Liver (tissue), 9 donors: ENCODE measurements around the gene COPA. TPM values are rescaled to one million over a fixed set of nuclear protein-coding genes. Genes with fewer than 3 reads are reported as not detected.

Experiments
- DNase-seq: peaks from one replicate; pipeline ENCODE4 v3.0.0-alpha.2; 2017; ENCODE audit warnings: low spot score
- H3K27ac ChIP-seq, 2 donors: one replicate each; pipeline ENCODE4 v1.7.0; 2013; ENCODE audit warnings: inconsistent platforms in 2 of 2, low read length in 2 of 2, control low read depth in 1 of 2, low read depth in 1 of 2, mild to moderate bottlenecking in 1 of 2
- H3K27me3 ChIP-seq, 4 donors: one replicate each; pipeline versions ENCODE4 v1.6.1 to v1.7.0; 2013; ENCODE audit warnings: low read length in 3 of 4, inconsistent platforms in 1 of 4, mild to moderate bottlenecking in 1 of 4, moderate library complexity in 1 of 4; ENCODE audit not compliant: control insufficient read depth in 4 of 4, insufficient read depth in 4 of 4
- H3K36me3 ChIP-seq, 4 donors: one replicate each; pipeline versions ENCODE4 v1.6.1 to v1.7.0; 2013; ENCODE audit warnings: low read length in 3 of 4, mild to moderate bottlenecking in 3 of 4, low read depth in 1 of 4, moderate library complexity in 1 of 4; ENCODE audit not compliant: control insufficient read depth in 4 of 4, insufficient read depth in 3 of 4
- H3K4me1 ChIP-seq, 4 donors: one replicate each; pipeline versions ENCODE4 v1.6.1 to v1.7.0; 2013; ENCODE audit warnings: low read length in 3 of 4, mild to moderate bottlenecking in 3 of 4, moderate library complexity in 1 of 4; ENCODE audit not compliant: control insufficient read depth in 4 of 4, insufficient read depth in 4 of 4
- H3K4me3 ChIP-seq, 3 donors: one replicate each; pipeline versions ENCODE4 v1.6.1 to v1.7.0; 2013; ENCODE audit warnings: low read length in 3 of 3, control low read depth in 1 of 3, low read depth in 1 of 3, mild to moderate bottlenecking in 1 of 3
- H3K9ac ChIP-seq, 2 donors: one replicate each; pipeline ENCODE4 v1.7.0; 2013; ENCODE audit warnings: low read length in 2 of 2, mild to moderate bottlenecking in 2 of 2, moderate library complexity in 2 of 2, control low read depth in 1 of 2, low read depth in 1 of 2
- H3K9me3 ChIP-seq, 4 donors: one replicate each; pipeline versions ENCODE4 v1.6.1 to v1.7.0; 2013; ENCODE audit warnings: low read length in 3 of 4; ENCODE audit not compliant: control insufficient read depth in 4 of 4
- EGR1 ChIP-seq, 2 donors: IDR thresholded peaks; 2 replicates each; pipeline ENCODE4 v1.6.1; 2016 to 2018; ENCODE audit warnings: antibody characterized with exemption in 2 of 2, low read depth in 2 of 2
- FOXA1 ChIP-seq: IDR thresholded peaks from 2 replicates; pipeline ENCODE4 v1.6.1; 2016; ENCODE audit warnings: antibody characterized with exemption
- FOXA2 ChIP-seq: IDR thresholded peaks from 2 replicates; pipeline ENCODE4 v1.6.1; 2016; ENCODE audit warnings: antibody characterized with exemption
- GABPA ChIP-seq, 2 donors: IDR thresholded peaks in 1 of 2; conservative IDR thresholded peaks in 1 of 2; 2 replicates each; pipeline ENCODE4 v1.6.1; 2016; ENCODE audit warnings: antibody characterized with exemption in 2 of 2, mild to moderate bottlenecking in 1 of 2, moderate library complexity in 1 of 2
- HNF4A ChIP-seq, 2 donors: conservative IDR thresholded peaks; 2 replicates each; pipeline ENCODE4 v1.6.1; 2016; ENCODE audit warnings: antibody characterized with exemption in 2 of 2, mild to moderate bottlenecking in 2 of 2
- HNF4G ChIP-seq: IDR thresholded peaks from 2 replicates; pipeline ENCODE4 v1.6.1; 2016; ENCODE audit warnings: antibody characterized with exemption
- JUND ChIP-seq, 2 donors: IDR thresholded peaks; 2 replicates each; pipeline ENCODE4 v1.6.1; 2016; ENCODE audit warnings: antibody characterized with exemption in 2 of 2
- NR2F2 ChIP-seq: IDR thresholded peaks from 2 replicates; pipeline ENCODE4 v1.6.1; 2016; ENCODE audit warnings: antibody characterized with exemption
- RAD21 ChIP-seq, 2 donors: IDR thresholded peaks; 2 replicates each; pipeline ENCODE4 v1.6.1; 2016; ENCODE audit warnings: antibody characterized with exemption in 2 of 2, mild to moderate bottlenecking in 2 of 2
- RXRA ChIP-seq, 2 donors: IDR thresholded peaks; 2 replicates each; pipeline ENCODE4 v1.6.1; 2017 to 2018; ENCODE audit warnings: antibody characterized with exemption in 2 of 2, mild to moderate bottlenecking in 1 of 2
- SP1 ChIP-seq: IDR thresholded peaks from 2 replicates; pipeline ENCODE4 v1.6.1; 2018; ENCODE audit warnings: antibody characterized with exemption, mild to moderate bottlenecking
- TAF1 ChIP-seq: conservative IDR thresholded peaks from 2 replicates; pipeline ENCODE4 v1.6.1; 2016; ENCODE audit warnings: antibody characterized with exemption, mild to moderate bottlenecking
- YY1 ChIP-seq: IDR thresholded peaks from 2 replicates; pipeline ENCODE4 v1.6.1; 2016; ENCODE audit warnings: antibody characterized with exemption, mild to moderate bottlenecking
- WGBS: extraction: QIAGEN DNeasy Blood & Tissue Kit; methylation state at CpG from one replicate; pipeline ENCODE4 v1.1.7; 2013; 5-methylcytosine and 5-hydroxymethylcytosine counted together
- polyA plus RNA-seq, 2 donors: library from polyadenylated mRNA; stranded (reverse) in 1 of 2; unstranded in 1 of 2; fragments of 200-250 nt in 1 of 2; fragments of >200 nt in 1 of 2; fragmentation: Nextera tagmentation in 1 of 2; extraction: Ambion mirVana in 1 of 2; gene quantifications; one replicate each; pipeline versions ENCODE4 v1.2.1 to v1.2.3, GENCODE V29; 2013 to 2015
- total RNA-seq, 2 donors: library from RNA; depleted of rRNA; stranded (reverse); fragments of >200 nt; gene quantifications; one replicate each; pipeline ENCODE4 v1.2.3, GENCODE V29; 2014
- TF ChIP-seq, protein P1 (sequence below): IDR thresholded peaks from 2 replicates; pipeline ENCODE4 v1.6.1; 2016; ENCODE audit warnings: antibody characterized with exemption
- TF ChIP-seq, protein P2 (sequence below): IDR thresholded peaks from 2 replicates; pipeline ENCODE4 v1.6.1; 2016; ENCODE audit warnings: antibody characterized with exemption
- TF ChIP-seq, protein P3 (sequence below): IDR thresholded peaks from 2 replicates; pipeline ENCODE4 v1.6.1; 2016; ENCODE audit warnings: antibody characterized with exemption, mild to moderate bottlenecking
- TF ChIP-seq, protein P4 (sequence below): fragments of 150-350 bp; IDR thresholded peaks from 2 replicates; pipeline ENCODE4 v1.5.1; 2017; ENCODE audit warnings: improper control_type of control experiment, low read depth, low read length; ENCODE audit not compliant: missing input control
- donor health status: healthy.
- donor health status: healthy.
- donor health status: healthy.
- donor health status: healthy.
- donor health status: healthy.

COPA gene
- total and polyA plus RNA-seq, 4 donors, result 46.8 to 145 (median 75.9) TPM

DNA sequence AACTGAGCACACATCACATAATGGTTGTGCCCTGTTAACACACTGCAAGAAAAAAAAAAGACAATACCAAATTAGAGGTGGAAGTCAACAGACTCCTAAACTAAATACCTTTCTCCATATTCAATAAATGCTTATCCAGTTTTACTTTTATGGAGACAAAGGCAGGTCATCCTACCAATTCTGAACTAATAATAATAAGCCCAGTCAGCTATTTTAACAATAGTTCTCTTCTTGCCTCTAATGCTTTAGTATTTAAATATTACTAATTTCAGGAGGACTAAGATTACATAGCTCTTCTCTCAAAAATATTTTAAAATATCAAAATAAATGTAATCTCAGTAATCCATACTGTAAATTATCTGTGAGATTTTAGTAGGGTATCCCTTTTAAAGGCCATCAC is 10.5 kb downstream of the COPA start:
- Histone ChIP-seq H3K4me1 (no peaks in the 10 kb centered on the region), H3K27me3 (no peaks in the 10 kb centered on the region), H3K36me3 (peaks cover 23 to 87% (median 76%) of the 10 kb centered on the region in 4 donors), H3K9ac (no peak overlapping the region), H3K4me3 (no peak overlapping the region), H3K27ac (no peak overlapping the region), H3K9me3 (no peaks in the 10 kb centered on the region)
- TF ChIP-seq HNF4G (no peak), TAF1 (no peak), FOXA2 (no peak), FOXA1 (no peak), NR2F2 (no peak), RAD21 (IDR thresholded peaks at IDR 0.05) (no peak), YY1 (no peak), GABPA (IDR thresholded peaks at IDR 0.05 in 1 of 2, conservative IDR thresholded peaks at IDR 0.05 in 1 of 2) (no peak)
- no peak for DNase-seq

DNA sequence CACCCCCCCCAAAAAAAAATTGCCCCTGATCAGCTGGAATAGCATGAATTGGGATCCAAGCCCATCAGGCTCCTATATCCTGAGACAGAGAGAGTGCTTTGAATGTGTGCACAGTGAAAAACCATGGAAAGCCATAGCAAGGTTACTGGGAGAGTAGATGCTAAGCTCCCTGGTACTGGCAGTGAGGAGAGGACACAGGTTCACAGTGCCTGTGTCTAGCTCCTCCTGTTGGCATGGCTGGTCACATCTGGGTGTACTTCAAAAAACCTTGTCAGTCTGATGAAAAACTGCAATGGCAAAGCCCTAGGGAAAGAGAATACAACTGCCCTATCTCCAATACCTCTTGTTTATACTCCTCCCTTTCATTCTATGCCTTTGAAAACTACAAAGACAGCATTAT is 12.9 kb downstream of the COPA start:
- TF ChIP-seq, protein P1, sequence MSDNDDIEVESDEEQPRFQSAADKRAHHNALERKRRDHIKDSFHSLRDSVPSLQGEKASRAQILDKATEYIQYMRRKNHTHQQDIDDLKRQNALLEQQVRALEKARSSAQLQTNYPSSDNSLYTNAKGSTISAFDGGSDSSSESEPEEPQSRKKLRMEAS, result no peak
- TF ChIP-seq YY1 (no peak), HNF4G (no peak), FOXA1 (no peak), SP1 (no peak), GABPA (IDR thresholded peaks at IDR 0.05 in 1 of 2, conservative IDR thresholded peaks at IDR 0.05 in 1 of 2) (no peak), TAF1 (no peak), RXRA (IDR thresholded peaks at IDR 0.05) (no peak)
- TF ChIP-seq, protein P2, sequence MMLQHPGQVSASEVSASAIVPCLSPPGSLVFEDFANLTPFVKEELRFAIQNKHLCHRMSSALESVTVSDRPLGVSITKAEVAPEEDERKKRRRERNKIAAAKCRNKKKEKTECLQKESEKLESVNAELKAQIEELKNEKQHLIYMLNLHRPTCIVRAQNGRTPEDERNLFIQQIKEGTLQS, result no peak
- TF ChIP-seq, protein P3, sequence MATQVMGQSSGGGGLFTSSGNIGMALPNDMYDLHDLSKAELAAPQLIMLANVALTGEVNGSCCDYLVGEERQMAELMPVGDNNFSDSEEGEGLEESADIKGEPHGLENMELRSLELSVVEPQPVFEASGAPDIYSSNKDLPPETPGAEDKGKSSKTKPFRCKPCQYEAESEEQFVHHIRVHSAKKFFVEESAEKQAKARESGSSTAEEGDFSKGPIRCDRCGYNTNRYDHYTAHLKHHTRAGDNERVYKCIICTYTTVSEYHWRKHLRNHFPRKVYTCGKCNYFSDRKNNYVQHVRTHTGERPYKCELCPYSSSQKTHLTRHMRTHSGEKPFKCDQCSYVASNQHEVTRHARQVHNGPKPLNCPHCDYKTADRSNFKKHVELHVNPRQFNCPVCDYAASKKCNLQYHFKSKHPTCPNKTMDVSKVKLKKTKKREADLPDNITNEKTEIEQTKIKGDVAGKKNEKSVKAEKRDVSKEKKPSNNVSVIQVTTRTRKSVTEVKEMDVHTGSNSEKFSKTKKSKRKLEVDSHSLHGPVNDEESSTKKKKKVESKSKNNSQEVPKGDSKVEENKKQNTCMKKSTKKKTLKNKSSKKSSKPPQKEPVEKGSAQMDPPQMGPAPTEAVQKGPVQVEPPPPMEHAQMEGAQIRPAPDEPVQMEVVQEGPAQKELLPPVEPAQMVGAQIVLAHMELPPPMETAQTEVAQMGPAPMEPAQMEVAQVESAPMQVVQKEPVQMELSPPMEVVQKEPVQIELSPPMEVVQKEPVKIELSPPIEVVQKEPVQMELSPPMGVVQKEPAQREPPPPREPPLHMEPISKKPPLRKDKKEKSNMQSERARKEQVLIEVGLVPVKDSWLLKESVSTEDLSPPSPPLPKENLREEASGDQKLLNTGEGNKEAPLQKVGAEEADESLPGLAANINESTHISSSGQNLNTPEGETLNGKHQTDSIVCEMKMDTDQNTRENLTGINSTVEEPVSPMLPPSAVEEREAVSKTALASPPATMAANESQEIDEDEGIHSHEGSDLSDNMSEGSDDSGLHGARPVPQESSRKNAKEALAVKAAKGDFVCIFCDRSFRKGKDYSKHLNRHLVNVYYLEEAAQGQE, result no peak
- Histone ChIP-seq H3K9me3 (no peaks in the 10 kb centered on the region), H3K4me1 (no peaks in the 10 kb centered on the region), H3K36me3 (peaks cover 34 to 92% (median 80%) of the 10 kb centered on the region in 4 donors), H3K27me3 (no peaks in the 10 kb centered on the region), H3K4me3 (no peak overlapping the region), H3K27ac (no peak overlapping the region), H3K9ac (no peak overlapping the region)
- no peak for DNase-seq

DNA sequence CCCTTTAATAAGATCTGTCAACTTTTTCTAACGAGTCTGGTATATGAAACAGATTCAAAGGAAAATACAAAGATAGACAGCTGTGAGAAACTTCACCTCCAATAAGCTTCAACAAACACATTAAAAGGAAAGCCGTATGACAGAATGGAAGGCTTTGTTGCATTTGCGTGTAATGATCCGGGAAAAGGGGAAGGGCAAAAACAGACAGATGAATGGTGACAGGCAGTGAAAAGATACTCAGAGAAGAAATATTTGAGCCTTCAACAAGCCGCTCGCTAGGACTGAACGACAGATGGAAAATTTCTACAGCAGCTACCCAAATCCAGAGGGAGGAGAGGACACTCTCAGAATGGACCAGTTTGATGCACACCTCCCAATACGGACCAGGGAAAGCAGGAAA is 14.9 kb downstream of the COPA start:
- WGBS, result 92% methylated on average over 8 of the region's 8 CpGs

More for the DNA sequence above, 14.9 kb downstream of the COPA start:
- H3K9me3 ChIP-seq, result no peaks in the 10 kb centered on the region
- H3K4me3 ChIP-seq, result no peak overlapping the region
- no peaks in the 10 kb centered on the region for H3K4me1 ChIP-seq
- no peak overlapping the region for H3K27ac ChIP-seq
- TF ChIP-seq JUND (IDR thresholded peaks at IDR 0.05) (no peak), HNF4G (no peak), NR2F2 (no peak), TAF1 (no peak), EGR1 (IDR thresholded peaks at IDR 0.05; ENCODE audit: low read depth in 2 of 2) (no peak), FOXA2 (no peak), RAD21 (IDR thresholded peaks at IDR 0.05) (no peak), GABPA (IDR thresholded peaks at IDR 0.05 in 1 of 2, conservative IDR thresholded peaks at IDR 0.05 in 1 of 2) (no peak), SP1 (no peak), FOXA1 (no peak), YY1 (no peak), HNF4A (conservative IDR thresholded peaks at IDR 0.05) (no peak)
- TF ChIP-seq, protein P1, result no peak
- TF ChIP-seq, protein P4, sequence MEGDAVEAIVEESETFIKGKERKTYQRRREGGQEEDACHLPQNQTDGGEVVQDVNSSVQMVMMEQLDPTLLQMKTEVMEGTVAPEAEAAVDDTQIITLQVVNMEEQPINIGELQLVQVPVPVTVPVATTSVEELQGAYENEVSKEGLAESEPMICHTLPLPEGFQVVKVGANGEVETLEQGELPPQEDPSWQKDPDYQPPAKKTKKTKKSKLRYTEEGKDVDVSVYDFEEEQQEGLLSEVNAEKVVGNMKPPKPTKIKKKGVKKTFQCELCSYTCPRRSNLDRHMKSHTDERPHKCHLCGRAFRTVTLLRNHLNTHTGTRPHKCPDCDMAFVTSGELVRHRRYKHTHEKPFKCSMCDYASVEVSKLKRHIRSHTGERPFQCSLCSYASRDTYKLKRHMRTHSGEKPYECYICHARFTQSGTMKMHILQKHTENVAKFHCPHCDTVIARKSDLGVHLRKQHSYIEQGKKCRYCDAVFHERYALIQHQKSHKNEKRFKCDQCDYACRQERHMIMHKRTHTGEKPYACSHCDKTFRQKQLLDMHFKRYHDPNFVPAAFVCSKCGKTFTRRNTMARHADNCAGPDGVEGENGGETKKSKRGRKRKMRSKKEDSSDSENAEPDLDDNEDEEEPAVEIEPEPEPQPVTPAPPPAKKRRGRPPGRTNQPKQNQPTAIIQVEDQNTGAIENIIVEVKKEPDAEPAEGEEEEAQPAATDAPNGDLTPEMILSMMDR, result no peak
- DNase-seq, result no peak
- no peak overlapping the region for H3K9ac ChIP-seq
- no peaks in the 10 kb centered on the region for H3K27me3 ChIP-seq
- H3K36me3 ChIP-seq, result peaks cover 37 to 87% (median 75%) of the 10 kb centered on the region in 4 donors
